ENCODE measurements around the gene PSTPIP1. TPM values are rescaled to one million over a fixed set of nuclear protein-coding genes. Genes with fewer than 3 reads are reported as not detected.

The PSTPIP1 gene
- total and polyA plus RNA-seq, 2 of the 4 experiments (the other 2 are of a cell fraction): 0.36 to 1.1 TPM

DNA sequence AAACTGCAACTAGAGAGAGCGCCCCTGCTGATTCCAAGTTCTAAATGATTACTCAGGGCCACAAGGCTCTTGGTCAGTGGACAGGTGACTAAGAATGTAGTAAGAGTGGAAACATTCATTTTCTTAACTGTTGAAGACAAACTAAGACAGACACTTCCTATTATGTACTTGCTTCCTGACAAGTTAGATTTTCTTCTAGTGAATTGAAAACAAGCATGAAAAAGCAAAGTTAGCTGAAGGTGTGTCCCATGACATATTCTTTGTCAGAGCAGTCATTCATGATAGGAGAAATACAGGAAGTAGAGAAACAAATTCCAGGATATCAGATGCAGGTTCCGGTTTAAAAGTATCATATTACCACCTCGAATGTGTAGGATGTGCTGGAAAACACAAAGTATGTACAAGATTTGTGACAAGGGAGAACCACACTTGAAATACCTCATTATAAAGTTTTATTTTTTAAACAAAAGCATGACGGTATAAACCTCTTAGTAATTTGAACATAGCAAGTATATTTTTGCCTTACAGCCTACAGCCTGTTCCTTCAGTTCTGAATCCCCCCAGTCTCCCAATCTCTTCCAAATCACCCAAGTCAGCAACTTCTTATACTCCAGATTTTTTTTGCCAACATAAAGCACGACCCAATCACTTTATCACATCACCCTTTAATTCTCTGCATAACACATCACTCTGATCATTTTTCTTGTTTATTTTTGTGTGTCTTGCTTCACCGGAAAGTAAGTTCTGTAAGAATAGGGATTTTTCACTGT, 69.8 kb downstream of the PSTPIP1 start:
- H2AK5ac ChIP-seq (ENCODE audit: low read depth, low read length): no peak overlapping the region
- H2BK20ac ChIP-seq (ENCODE audit: low read depth, low read length): no peak overlapping the region
- BruUV-seq (replicated peaks): no TSS peak
- ChIA-PET CTCF (interaction anchor here (0.6 kb wide), 1 partner anchor 34 kb away, joined by 7 read pairs; no protein-coding TSS in a partner anchor), POLR2A (ENCODE audit: unreplicated experiment) (no interaction called here)
- no peak overlapping the region for H3K4me3 ChIP-seq (ENCODE audit: insufficient read depth, low read depth, low read length)
- H4K5ac ChIP-seq (ENCODE audit: low read depth, low read length): no peak overlapping the region
- peak overlapping the region; percentile 13; the same call in 1 of the 2 replicates for H3K23ac ChIP-seq (ENCODE audit: low read depth, low read length)
- peak overlapping the region; percentile 36 for H2BK5ac ChIP-seq (ENCODE audit: low read depth, low read length, poor library complexity, severe bottlenecking)
- ATAC-seq (ENCODE audit: low read depth) (peak; percentile 12), DNase-seq (peak; percentile 65)
- 0 out of 2 replicates have a peak overlapping the region, but pooled peaks have one; percentile 5 for H2BK120ac ChIP-seq (ENCODE audit: low read depth, low read length)
- no peak overlapping the region for H3K27ac ChIP-seq (ENCODE audit: insufficient read depth, low read length)
- dilution Hi-C loops (cut with HindIII; ENCODE audit: low sequenced_read_pairs, unreplicated experiment) (no loop called here), intact Hi-C loops (cut with micrococcal nuclease) (no loop called here), in situ Hi-C loops (cut with MboI; ENCODE audit: low sequenced_read_pairs) (no loop called here)
- H4K91ac ChIP-seq (ENCODE audit: insufficient read depth, low read depth, low read length): no peak overlapping the region
- peak overlapping the region in 1 of 2 experiments; percentile 24; a peak in 1 of 4 replicates for H4K8ac ChIP-seq (ENCODE audit: low read depth in 2 of 2, low read length in 2 of 2)
- H2AFZ ChIP-seq (replicated peaks; ENCODE audit: low read length, poor library complexity): no peak overlapping the region
- no peak overlapping the region for H3K56ac ChIP-seq (ENCODE audit: extremely low read depth, insufficient read depth, low read length)
- H2AK9ac ChIP-seq (replicated peaks; ENCODE audit: low read depth, low read length, poor library complexity): no peak overlapping the region
- 0 out of 2 replicates have a peak, but pooled peaks cover 2% of the 10 kb centered on the region for H3K36me3 ChIP-seq (ENCODE audit: control insufficient read depth, insufficient read depth, low read length)
- peaks cover 17% of the 10 kb centered on the region for H3K4me1 ChIP-seq (ENCODE audit: control insufficient read depth, insufficient read depth, low read length)
- no peaks in the 10 kb centered on the region for H3K9me3 ChIP-seq (ENCODE audit: control insufficient read depth, insufficient read depth, low read length)
- H2BK15ac ChIP-seq (ENCODE audit: low read depth, low read length): no peak overlapping the region
- peaks cover 15 to 75% of the 10 kb centered on the region in 2 experiments for H3K79me1 ChIP-seq (ENCODE audit: low read depth in 1 of 2, low read length in 2 of 2)
- H3K9ac ChIP-seq (ENCODE audit: low read depth, low read length): no peak overlapping the region
- WGBS, 2 experiments (ENCODE audit: extremely low coverage in 2 of 2, insufficient read length in 1 of 2): no CpG with 5 or more reads among the region's 6 CpGs
- no peak overlapping the region; the same call in 1 of the 2 replicates for H3K18ac ChIP-seq (ENCODE audit: low read depth, low read length)
- H4K20me1 ChIP-seq (ENCODE audit: insufficient read depth, low read length): peaks cover 48% of the 10 kb centered on the region
- peak overlapping the region; percentile 64; the same call in 1 of the 2 replicates for H3K4me2 ChIP-seq (ENCODE audit: low read depth, low read length)
- 0 out of 2 replicates have a peak overlapping the region, but pooled peaks have one; percentile 22 for H3K14ac ChIP-seq (replicated peaks; ENCODE audit: low read depth, low read length)
- no peaks in the 10 kb centered on the region for H3K27me3 ChIP-seq (ENCODE audit: control insufficient read depth, insufficient read depth, low read length)
- H3K9me1 ChIP-seq (ENCODE audit: insufficient read depth, low read length): peaks cover 9% of the 10 kb centered on the region
- H3K4ac ChIP-seq (ENCODE audit: low read depth, low read length): no peak overlapping the region; the same call in 1 of the 2 replicates
- no peak for TF ChIP-seq BHLHE40 (IDR thresholded peaks at IDR 0.05; ENCODE audit: low read depth, low read length)
- TF ChIP-seq NFE2L2 (IDR thresholded peaks at IDR 0.05; ENCODE audit: low read depth, low read length): no peak
- TF ChIP-seq RFX5 (IDR thresholded peaks at IDR 0.05; ENCODE audit: low read depth, low read length): no peak
- no peak for TF ChIP-seq RCOR1 (IDR thresholded peaks at IDR 0.05; ENCODE audit: insufficient replicate concordance, low read length)
- TF ChIP-seq FOS (IDR thresholded peaks at IDR 0.05; ENCODE audit: low read depth, low read length): 0 out of 2 replicates have a peak, but pooled peaks have one; percentile 9
- TF ChIP-seq SMC3 (IDR thresholded peaks at IDR 0.05; ENCODE audit: low read depth, low read length): no peak
- no peak for TF ChIP-seq MAZ (IDR thresholded peaks at IDR 0.05; ENCODE audit: borderline replicate concordance, low read depth, low read length)
- TF ChIP-seq, protein P1, sequence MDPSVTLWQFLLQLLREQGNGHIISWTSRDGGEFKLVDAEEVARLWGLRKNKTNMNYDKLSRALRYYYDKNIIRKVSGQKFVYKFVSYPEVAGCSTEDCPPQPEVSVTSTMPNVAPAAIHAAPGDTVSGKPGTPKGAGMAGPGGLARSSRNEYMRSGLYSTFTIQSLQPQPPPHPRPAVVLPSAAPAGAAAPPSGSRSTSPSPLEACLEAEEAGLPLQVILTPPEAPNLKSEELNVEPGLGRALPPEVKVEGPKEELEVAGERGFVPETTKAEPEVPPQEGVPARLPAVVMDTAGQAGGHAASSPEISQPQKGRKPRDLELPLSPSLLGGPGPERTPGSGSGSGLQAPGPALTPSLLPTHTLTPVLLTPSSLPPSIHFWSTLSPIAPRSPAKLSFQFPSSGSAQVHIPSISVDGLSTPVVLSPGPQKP (IDR thresholded peaks at IDR 0.05; ENCODE audit: borderline replicate concordance, low read depth, low read length): no peak
- TF ChIP-seq, protein P2, sequence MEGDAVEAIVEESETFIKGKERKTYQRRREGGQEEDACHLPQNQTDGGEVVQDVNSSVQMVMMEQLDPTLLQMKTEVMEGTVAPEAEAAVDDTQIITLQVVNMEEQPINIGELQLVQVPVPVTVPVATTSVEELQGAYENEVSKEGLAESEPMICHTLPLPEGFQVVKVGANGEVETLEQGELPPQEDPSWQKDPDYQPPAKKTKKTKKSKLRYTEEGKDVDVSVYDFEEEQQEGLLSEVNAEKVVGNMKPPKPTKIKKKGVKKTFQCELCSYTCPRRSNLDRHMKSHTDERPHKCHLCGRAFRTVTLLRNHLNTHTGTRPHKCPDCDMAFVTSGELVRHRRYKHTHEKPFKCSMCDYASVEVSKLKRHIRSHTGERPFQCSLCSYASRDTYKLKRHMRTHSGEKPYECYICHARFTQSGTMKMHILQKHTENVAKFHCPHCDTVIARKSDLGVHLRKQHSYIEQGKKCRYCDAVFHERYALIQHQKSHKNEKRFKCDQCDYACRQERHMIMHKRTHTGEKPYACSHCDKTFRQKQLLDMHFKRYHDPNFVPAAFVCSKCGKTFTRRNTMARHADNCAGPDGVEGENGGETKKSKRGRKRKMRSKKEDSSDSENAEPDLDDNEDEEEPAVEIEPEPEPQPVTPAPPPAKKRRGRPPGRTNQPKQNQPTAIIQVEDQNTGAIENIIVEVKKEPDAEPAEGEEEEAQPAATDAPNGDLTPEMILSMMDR (conservative IDR thresholded peaks at IDR 0.05; ENCODE audit: low read depth, low read length): no peak
- no peak for TF ChIP-seq MXI1 (IDR thresholded peaks at IDR 0.05; ENCODE audit: borderline replicate concordance, low read depth, low read length)
- no peak for TF ChIP-seq RAD21 (IDR thresholded peaks at IDR 0.05; ENCODE audit: low read length)
- no peak for TF ChIP-seq CEBPB (IDR thresholded peaks at IDR 0.05; ENCODE audit: low read depth, low read length)
- no peak for TF ChIP-seq CHD1 (IDR thresholded peaks at IDR 0.05; ENCODE audit: low read depth, low read length)
- peak; percentile 30; the same call in 1 of the 2 replicates for TF ChIP-seq MAFK (IDR thresholded peaks at IDR 0.05; ENCODE audit: low read depth, low read length)
